Measurements from ENCODE around the gene FRS3. TPM values are rescaled to one million over a fixed set of nuclear protein-coding genes. Genes with fewer than 3 reads are reported as not detected.
A peak's percentile ranks its signal among the peaks of the same experiment; 100 is the strongest.

FRS3 gene
- total RNA-seq, 1 donor from 2014 or later, result 5.3 TPM

- DNase-seq, result no peak
Observed at GRCh38 chr6:41726876-41727275, 52.8 kb downstream of the FRS3 start.

GRCh38 chr6:41724586-41725501, 54.9 kb downstream of the FRS3 start:
- intact Hi-C loops (cut with micrococcal nuclease), result no loop called here
- Histone ChIP-seq H3K36me3 (no peaks in the 10 kb centered on the region), H3K9me3 (replicated peaks) (no peaks in the 10 kb centered on the region), H3K27ac (replicated peaks) (peak overlapping the region; percentile 85), H3K27me3 (ENCODE audit: low read depth) (no peaks in the 10 kb centered on the region), H3K4me1 (peaks cover 100% of the 10 kb centered on the region), H3K4me3 (peak overlapping the region; percentile 43)
- TF ChIP-seq, protein P1, sequence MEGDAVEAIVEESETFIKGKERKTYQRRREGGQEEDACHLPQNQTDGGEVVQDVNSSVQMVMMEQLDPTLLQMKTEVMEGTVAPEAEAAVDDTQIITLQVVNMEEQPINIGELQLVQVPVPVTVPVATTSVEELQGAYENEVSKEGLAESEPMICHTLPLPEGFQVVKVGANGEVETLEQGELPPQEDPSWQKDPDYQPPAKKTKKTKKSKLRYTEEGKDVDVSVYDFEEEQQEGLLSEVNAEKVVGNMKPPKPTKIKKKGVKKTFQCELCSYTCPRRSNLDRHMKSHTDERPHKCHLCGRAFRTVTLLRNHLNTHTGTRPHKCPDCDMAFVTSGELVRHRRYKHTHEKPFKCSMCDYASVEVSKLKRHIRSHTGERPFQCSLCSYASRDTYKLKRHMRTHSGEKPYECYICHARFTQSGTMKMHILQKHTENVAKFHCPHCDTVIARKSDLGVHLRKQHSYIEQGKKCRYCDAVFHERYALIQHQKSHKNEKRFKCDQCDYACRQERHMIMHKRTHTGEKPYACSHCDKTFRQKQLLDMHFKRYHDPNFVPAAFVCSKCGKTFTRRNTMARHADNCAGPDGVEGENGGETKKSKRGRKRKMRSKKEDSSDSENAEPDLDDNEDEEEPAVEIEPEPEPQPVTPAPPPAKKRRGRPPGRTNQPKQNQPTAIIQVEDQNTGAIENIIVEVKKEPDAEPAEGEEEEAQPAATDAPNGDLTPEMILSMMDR (IDR thresholded peaks at IDR 0.05; ENCODE audit: borderline replicate concordance), result no peak
- no peak for DNase-seq

More at GRCh38 chr6:41726876-41727275, 52.8 kb downstream of the FRS3 start:
- intact Hi-C loops (cut with micrococcal nuclease), result no loop called here
- H3K9me3 ChIP-seq (replicated peaks), result no peaks in the 10 kb centered on the region
- no peaks in the 10 kb centered on the region for H3K27me3 ChIP-seq (ENCODE audit: low read depth)
- peak overlapping the region; percentile 76 for H3K27ac ChIP-seq (replicated peaks)
- TF ChIP-seq, protein P1 (IDR thresholded peaks at IDR 0.05; ENCODE audit: borderline replicate concordance), result no peak
- H3K36me3 ChIP-seq, result no peaks in the 10 kb centered on the region
- H3K4me1 ChIP-seq, result peaks cover 100% of the 10 kb centered on the region
- H3K4me3 ChIP-seq, result no peak overlapping the region

GRCh38 chr6:41724228-41724580, 55.5 kb downstream of the FRS3 start:
- intact Hi-C loops (cut with micrococcal nuclease), result no loop called here
- Histone ChIP-seq H3K27ac (replicated peaks) (peak overlapping the region; percentile 85), H3K36me3 (no peaks in the 10 kb centered on the region), H3K4me3 (peak overlapping the region; percentile 43), H3K27me3 (ENCODE audit: low read depth) (no peaks in the 10 kb centered on the region), H3K9me3 (replicated peaks) (no peaks in the 10 kb centered on the region), H3K4me1 (peaks cover 100% of the 10 kb centered on the region)
- DNase-seq, result no peak
- TF ChIP-seq, protein P1 (IDR thresholded peaks at IDR 0.05; ENCODE audit: borderline replicate concordance), result no peak

- DNase-seq, result peak; percentile 84
- H3K4me3 ChIP-seq, result peak overlapping the region; percentile 43
- no peaks in the 10 kb centered on the region for H3K36me3 ChIP-seq
- intact Hi-C loops (cut with micrococcal nuclease), result no loop called here
- peaks cover 100% of the 10 kb centered on the region for H3K4me1 ChIP-seq
- H3K9me3 ChIP-seq (replicated peaks), result no peaks in the 10 kb centered on the region
- H3K27ac ChIP-seq (replicated peaks), result peak overlapping the region; percentile 85
- H3K27me3 ChIP-seq (ENCODE audit: low read depth), result no peaks in the 10 kb centered on the region
- TF ChIP-seq, protein P1 (IDR thresholded peaks at IDR 0.05; ENCODE audit: borderline replicate concordance), result peak; percentile 31
Observed at GRCh38 chr6:41723530-41724227, 56.0 kb downstream of the FRS3 start.

DNA sequence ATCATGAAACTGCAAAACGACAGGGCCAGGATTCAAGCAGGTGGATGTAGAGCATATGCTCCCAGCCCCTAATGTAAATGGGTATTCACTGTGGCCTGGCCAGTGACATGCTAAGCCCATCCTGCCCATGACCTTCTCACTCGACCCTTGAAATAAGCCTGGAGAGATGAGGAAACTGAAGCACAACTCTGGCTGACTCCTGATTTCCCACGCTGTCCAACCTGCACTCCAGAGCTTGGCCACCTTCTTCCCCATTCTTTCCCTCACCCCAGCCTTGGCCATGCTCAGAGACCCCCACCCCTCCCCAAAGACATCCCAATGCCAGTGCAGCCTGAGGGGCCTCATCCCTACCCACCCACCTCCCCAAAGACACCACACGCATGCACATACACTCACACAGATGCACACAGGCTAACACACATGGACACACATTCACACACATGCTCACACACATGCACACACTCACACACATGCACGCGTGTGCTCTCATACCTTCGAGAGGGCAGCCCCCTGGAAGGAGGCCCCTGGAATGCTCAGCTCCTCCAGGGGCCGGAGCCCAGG, 56.7 kb downstream of the FRS3 start:
- Histone ChIP-seq H3K9me3 (replicated peaks) (no peaks in the 10 kb centered on the region), H3K27me3 (ENCODE audit: low read depth) (no peaks in the 10 kb centered on the region), H3K27ac (replicated peaks) (peak overlapping the region; percentile 85), H3K4me1 (peaks cover 100% of the 10 kb centered on the region), H3K36me3 (no peaks in the 10 kb centered on the region), H3K4me3 (peak overlapping the region; percentile 43)
- intact Hi-C loops (cut with micrococcal nuclease), result no loop called here
- no peak for DNase-seq
- TF ChIP-seq, protein P1 (IDR thresholded peaks at IDR 0.05; ENCODE audit: borderline replicate concordance), result no peak

All from left ventricle myocardium inferior (tissue), 1 donor.